GM18502 (cell line): ENCODE data around the gene MRFAP1.
A peak's percentile ranks its signal among the peaks of the same experiment; 100 is the strongest.

Source experiments
- ATAC-seq: cut with Tn5 transposase; IDR thresholded peaks from one replicate; pipeline ENCODE4 v1.9.1; 2021; ENCODE audit warnings: mild to moderate bottlenecking; ENCODE audit not compliant: unreplicated experiment, poor library complexity

MRFAP1 gene

DNA sequence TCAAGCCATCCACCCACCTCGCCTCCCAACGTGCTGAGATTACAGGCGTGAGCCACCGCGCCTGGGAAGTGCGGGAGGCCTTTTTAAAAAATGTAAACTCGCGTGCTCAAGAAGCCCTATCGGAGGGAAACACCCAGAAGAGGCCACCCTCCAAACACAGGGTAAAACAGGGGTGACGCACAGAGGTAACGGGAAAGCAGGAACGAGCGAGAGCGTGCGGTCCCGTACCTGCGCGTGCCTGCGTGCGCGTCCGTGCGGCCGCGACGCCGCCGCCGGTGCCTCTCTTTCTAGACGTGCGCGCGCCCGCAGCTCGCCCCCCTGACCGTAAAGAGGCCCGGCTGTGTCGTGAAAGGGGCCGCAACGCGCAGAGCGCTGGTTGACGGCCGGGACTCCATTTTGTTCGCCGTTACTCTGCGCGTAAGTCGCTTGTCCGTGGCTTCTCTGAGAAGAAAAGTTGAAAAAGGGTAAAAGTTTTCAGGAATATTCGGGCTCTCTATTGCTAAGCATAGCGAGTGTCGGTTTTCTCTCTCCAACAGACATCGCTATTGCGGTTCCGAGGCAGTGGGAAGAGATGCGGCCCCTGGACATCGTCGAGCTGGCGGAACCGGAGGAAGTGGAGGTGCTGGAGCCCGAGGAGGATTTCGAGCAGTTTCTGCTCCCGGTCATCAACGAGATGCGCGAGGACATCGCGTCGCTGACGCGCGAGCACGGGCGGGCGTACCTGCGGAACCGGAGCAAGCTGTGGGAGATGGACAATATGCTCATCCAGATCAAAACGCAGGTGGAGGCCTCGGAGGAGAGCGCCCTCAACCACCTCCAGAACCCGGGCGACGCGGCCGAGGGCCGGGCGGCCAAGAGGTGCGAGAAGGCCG lies at the start of gene MRFAP1:
Gene MRFAP1 (plus strand): TSS at position 394 of the 872 bp plus-strand sequence. CDS start 178 bp downstream, at position 572.
- ATAC-seq: peak; percentile 92

GRCh38 chr4:6591313-6591712 lies 49.2 kb upstream of the MRFAP1 start:
- ATAC-seq: no peak

DNA sequence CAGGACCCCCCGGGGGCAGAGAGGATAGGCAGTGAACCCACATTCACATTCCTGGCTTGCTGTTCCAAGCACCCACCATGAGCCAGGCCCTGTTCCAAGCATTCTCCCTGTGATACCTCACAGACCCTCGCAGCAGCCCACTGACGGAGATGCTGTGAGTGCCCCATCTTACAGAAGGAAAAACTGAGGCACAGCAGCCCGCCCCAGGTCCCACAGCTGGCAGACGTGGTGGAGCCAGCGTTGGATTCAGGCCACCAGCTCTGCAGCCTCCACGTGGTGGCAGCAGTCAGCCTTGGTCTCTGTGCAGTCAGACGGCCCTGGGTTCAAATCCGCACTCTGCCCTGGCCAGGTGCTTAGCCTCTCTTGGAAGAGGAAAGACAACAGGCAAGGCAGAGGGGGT lies 48.7 kb upstream of the MRFAP1 start:
- ATAC-seq: no peak

- no peak for ATAC-seq
These were observed 47.5 kb upstream of the MRFAP1 start for GRCh38 chr4:6592804-6593563.

DNA sequence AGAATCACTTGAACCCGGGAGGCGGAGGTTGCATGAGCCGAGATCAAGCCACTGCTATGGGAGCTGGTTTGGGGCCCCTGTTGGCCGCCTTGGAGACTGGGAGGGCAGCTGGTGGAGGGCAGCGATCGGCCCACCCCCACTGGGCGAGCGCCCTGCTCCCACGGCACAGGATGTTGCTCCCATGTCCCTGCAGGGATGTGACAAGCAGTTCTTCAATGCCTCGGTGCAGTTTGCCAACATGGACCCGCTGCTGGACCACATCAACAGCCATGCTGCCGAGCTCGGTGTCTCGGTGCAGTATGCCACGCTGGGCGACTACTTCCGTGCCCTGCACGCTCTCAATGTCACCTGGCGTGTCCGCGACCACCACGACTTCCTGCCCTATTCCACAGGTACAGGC lies 46.1 kb upstream of the MRFAP1 start:
- ATAC-seq: no peak

DNA sequence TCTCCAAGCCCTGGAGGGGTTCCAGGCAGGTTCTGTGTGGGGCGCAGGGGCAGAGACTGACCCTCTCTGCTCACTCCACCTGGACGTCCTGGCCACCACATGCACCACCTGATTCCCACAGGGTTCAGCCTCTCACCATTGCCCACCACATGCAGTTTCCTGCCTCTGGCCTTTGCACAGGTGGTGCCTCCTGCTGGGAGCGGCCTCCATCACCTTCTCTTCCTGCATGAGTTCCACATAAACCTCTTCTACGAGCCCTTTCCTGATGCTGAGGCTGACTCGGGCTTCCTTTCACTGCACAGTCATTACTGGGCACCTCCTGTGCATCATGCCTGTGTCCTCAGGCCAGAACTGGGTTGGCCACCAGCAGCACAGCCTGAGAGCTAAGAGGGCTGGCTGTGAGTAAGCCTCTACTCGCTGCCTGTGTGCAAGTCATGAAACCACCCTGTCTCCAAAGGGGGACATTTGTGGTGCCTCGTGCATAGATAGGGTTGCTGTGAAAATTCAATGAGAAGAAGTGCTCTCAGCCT lies 45.6 kb upstream of the MRFAP1 start:
- ATAC-seq: no peak

DNA sequence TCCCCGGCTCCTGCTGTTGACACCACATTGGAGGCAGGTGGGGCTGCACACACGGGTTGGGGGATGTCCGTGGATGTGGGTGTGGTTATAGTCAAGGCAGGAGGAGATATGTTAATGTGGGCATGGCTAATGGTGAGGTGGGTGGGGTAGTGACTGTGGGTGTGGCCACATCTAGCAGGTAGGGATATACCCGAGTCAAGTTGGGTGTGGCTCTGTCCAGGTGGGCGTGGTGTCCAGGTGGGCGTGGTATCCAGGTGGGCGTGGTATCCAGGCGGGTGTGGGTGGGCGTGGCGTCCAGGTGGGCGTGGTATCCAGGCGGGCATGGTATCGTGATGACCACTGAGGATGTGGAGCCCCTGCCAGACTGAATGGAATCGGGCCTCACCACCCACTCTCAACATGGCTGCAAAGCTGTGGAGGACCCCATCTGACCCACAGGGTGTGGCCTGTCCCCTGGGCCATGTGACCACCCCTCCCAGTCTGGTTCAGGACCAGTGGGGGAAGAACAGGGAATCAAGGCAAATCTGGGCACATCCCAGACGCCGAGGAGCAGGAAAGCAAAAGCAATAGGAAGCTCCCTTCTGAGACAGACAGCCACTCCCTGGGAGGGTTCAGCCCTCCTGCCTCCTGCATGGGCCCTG lies 44.5 kb upstream of the MRFAP1 start:
- ATAC-seq: no peak

- no peak for ATAC-seq
These were observed 43.5 kb upstream of the MRFAP1 start for GRCh38 chr4:6596948-6597347.

DNA sequence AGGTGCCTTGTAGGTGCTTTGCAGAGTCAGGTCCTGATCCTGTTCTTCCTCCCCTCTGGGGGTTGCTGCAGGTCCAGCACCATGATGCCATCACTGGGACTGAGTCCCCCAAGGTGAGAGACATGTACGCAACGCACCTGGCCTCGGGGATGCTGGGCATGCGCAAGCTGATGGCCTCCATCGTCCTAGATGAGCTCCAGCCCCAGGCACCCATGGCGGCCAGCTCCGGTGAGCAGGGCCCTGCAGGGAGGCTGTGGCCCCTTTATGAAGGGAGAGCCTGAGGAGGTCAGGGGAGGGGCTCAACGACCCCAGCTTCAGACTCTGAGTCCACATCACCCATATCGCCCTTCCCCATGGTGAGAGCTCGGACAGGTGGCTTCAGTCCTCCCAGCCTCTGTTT lies 42.4 kb upstream of the MRFAP1 start:
- ATAC-seq: no peak

DNA sequence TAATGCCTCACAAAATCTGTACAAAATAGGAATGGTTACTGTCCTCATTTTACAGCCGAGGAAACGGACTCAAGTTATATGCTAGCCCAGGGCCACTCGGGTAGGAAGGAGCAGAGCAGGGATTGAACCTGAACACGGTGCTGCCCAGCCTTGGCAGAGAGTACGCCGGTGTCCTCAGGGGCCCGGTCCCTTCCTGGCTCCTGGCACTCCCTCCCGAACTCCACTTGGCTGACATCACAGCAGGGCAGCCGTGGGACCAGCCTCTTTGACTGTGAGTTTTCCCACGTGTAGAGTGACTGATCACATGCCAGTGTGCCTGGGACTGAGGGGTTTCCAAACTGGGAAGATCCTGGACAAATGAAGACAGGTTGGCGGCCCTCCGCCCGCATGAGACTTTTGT lies 41.8 kb upstream of the MRFAP1 start:
- ATAC-seq: no peak

DNA sequence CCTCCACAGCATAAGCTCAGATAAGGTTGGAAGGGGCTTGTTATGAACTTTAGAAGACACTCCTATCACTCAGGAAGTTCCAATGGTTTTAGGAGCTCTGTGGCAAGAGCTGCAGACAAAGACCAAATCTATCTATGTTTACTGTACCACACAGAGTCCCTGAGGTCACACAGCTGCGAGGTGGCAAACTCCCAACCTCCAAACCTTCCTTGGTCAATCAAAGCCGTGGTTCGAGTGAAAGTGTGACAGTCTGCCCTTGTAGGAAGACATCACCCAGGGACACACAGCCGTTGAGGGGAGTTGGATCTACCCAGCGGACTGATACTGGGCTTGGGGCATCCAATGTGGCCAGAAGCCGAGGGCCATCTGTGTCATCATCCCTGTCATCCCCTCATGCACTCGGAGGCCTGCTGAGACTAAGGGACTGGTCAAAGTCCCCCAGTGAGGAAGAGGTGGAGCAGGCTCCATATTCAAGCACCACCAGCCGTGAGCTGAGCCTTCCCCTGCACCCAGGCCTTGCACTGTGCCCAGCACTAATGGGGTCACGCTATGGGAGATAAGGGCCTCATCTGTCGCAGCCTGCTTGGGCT lies 38.7 kb upstream of the MRFAP1 start:
- no peak for ATAC-seq

DNA sequence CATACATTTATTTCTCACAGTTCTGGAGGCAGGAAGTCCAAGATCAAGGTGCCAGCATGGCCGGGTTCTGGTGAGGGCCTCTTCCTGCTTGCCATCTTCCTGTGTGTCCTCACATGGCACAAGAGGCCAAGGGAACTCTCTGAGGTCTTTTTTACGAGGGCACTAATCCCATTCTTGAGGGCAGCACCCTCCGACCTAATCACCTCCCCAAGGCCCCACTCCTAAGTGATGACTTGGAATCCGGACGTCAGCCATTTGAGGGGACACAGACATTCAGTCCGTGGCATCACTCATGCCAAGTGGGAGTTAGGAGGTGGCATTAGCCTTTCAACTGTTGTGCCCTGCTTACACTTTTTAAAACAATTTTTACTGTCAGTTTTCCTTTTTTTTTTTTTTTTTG lies 38.2 kb upstream of the MRFAP1 start:
- no peak for ATAC-seq

DNA sequence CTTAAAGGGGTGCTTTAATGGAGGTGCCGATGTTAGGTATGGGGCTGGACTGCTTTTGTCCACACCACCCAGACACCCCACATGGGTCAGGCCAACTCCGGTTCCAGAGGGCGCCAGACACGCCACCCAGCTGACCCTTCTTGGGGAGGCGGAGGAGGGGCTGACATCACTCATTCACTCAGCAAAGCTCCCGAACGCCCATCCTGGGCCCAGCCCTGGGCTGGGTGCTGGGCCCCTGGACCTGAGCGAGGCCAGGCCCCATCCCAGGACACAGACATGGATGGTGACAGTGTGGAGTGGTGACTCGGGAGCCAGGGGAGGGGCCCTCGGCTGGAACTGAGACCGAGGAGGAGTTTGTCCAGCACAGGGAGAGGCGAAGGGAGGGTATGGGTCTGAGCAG lies 37.4 kb upstream of the MRFAP1 start:
- ATAC-seq: no peak

DNA sequence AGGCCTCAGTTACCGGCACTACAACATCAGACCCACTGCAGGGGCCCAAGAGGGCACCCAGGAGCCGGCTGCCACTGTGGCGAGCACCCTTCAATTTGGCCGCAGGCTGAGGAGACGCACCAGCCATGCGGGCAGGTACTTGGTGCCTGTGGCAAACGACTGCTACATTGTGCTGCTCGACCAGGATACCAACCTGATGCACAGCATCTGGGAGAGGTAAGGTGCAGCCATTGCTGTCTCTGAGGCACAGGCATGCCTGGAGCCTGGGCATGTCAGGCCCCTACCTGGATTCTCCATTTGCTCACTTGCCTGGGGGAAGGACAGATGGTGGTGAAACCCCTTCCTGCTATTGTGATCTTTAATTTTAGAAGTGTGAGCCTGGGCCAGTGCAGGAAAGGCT lies 35.4 kb upstream of the MRFAP1 start:
- ATAC-seq: no peak

DNA sequence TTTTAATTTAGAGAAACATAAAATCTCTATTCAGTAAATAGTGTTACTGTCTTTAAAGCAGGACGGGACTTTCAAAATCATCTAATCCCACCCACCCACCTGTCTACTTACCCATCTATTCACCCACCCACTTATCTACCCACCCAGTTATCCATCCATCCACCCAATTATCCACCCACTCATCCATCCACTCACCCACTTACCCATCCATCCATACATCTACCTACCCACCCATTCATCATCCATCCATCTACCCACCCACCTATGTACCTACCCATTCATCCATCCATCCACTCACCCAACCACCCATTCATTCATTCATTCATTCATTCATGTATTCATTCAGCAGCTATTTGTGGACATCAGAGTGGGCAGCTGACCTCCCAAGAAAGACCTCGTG lies 34.9 kb upstream of the MRFAP1 start:
- no peak for ATAC-seq

DNA sequence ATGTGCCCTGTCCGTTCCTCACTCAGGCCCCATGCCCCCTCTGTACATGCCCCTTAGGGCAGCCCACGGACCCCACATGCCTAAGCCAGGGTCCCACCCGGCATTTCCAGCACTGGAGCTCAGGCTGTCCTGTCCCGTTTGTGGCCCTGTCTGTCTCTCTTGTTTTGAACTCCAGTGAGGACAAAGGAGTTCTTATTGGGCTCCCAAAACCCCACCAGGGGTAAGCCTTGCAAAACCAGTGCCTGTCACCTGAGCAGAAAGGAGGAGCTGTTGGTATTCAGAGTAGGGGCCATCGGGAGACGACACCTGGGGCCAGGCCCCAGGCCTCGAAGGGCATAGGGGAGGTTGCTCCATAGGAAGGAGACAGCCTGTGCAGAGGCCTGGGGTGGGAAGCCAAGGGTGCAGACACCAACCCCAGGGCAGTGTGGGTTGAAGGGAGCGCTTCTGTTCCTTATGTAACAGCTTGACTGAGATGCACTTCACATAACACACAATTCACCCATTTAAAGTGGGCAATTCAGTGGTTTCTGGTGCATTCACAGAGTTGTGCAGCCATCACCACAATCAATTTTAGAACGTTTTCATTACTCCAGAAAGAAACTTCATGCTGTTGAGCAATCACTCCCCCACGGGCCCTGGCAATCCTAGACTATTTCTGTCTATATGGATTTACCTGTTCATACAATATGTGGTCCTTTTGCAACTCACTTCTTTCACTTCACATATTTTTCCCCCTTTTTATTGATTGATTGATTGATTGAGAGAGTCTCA lies 33.8 kb upstream of the MRFAP1 start:
- no peak for ATAC-seq

- ATAC-seq: no peak
These were observed 33.0 kb upstream of the MRFAP1 start for GRCh38 chr4:6607368-6608055.

- no peak for ATAC-seq
These were observed 31.6 kb upstream of the MRFAP1 start for GRCh38 chr4:6608758-6609414.
